Measurements from ENCODE around the gene PRKCH.

Gene PRKCH

DNA sequence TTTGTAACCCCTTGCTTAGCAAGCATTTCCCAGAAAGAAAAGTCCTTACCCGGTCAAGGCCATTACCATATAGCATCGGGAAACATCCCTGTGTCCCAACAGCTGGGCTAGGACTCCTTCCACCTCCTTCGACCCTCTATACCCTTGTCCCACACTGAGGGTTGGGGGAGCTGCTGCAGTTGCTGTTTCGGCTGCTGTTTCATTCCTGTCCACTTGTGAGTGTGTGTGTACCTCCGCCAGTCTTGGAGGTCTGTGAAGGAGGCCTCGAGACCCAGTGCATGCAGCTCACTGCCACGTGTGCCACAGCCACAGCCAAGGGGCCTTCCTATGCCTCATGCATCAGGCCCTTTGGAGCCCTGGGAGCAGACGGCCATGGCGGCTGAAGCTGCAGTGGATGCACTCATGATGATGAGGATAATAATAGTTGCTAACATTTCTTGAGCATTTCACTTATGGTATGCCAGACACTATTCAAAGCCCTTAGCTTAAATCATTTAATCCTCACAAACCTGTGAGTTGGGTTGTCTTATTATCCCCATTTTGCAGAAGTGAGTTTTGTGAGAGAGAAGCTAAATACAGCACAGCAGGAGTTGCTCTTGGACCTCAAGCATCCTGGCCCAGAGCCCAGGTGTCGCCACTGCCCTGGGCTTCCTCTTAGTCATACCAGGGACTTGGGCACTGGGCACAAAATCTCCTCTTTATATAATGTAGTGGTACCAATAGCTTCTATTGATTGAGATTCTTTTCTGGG lies 156.5 kb downstream of the PRKCH start:
- DNase-seq, result peak in 1 of 2 experiments; percentile 17

GRCh38 chr14:61478971-61479473 lies 157.6 kb downstream of the PRKCH start:
- no peak for DNase-seq

GRCh38 chr14:61479746-61480502 lies 158.5 kb downstream of the PRKCH start:
- no peak for DNase-seq

GRCh38 chr14:61480704-61481285 lies 159.4 kb downstream of the PRKCH start:
- no peak for DNase-seq

- DNase-seq, result no peak
Observed at GRCh38 chr14:61481701-61482100, 160.3 kb downstream of the PRKCH start.

GRCh38 chr14:61482348-61483206 lies 161.2 kb downstream of the PRKCH start:
- no peak for DNase-seq

DNA sequence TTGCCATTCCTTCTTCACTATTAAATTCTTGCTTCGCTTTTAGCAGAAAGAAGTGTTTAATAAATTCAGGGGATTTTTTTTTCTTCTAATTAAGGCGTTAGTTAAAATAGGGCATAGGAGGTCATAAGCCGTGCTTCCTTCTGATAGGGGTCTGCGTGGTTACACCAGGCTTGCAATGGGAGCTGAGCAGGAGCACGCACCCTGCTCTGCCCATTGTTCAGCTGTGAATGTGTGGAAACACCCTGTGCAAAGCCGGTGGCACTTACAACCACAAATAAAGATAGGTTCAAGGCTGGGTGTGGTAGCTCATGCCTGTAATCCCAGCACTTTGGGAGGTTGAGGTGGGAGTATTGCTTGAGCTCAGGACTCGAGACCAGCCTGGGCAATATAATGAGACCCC lies 162.1 kb downstream of the PRKCH start:
- no peak for DNase-seq

- no peak for DNase-seq
Observed at GRCh38 chr14:61484031-61484430, 162.7 kb downstream of the PRKCH start.

DNA sequence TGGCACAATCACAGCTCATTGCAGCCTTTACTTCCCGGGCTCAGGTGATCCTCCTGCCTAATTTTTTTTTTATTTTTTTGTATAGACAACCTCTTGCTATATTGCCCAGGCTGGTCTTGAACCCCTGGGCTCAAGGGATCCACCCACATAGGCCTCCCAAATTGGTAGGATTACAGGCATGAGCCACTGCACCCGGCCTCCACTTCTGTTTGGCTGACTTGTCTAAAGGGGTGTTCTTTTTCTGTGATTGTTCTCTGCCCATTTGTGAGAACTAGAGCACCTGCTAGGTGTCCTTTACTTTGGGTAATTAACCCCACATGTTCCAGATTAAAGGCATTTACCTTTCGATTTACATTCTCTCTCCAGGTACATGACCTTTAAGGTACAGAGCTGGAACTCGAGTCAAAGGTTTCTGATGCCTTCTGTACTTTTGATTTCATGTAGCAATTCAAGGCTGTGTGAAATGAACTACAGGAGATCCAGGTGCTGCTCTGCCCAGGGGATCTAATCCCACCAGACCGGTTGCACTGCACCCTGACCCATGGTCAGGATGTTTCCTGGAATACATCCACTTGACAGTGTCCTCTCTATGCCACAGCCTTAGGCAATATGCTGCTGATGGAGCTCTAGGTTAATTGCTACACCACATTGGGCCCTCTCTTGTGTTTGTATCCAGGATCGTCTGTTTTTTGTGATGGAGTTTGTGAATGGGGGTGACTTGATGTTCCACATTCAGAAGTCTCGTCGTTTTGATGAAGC lies 163.6 kb downstream of the PRKCH start:
- no peak for DNase-seq

GRCh38 chr14:61485661-61486060 lies 164.3 kb downstream of the PRKCH start:
- DNase-seq, result no peak

DNA sequence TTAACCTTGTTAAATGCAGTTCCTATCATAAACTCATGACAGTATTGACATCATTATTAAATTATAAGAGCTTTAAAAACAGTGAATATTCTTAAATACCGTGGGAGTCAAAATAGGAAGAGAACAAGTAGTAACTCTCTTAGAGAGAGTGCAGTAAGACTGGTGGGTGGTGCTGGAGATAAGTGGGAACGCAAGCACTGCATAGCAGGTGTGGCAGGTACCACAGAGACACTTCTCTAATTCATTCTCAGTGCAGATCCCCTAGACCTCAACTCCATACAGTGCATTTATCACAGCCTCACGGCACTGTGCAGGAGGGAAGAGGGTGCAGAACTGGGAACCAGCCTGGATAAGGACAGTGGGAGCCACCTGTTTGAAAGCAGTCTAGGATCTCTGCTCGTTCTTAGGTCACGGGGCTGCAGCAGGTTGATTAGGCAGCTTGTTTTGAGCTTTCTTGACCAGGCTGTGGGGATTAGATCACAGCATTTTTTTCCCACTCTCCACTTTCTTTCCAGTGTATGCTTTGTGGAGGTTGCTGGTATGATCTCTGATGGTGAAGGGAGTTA lies 165.6 kb downstream of the PRKCH start:
- DNase-seq, result no peak

- DNase-seq, result no peak
Observed at GRCh38 chr14:61488417-61489401, 167.3 kb downstream of the PRKCH start.

- DNase-seq, result no peak
Observed at GRCh38 chr14:61489512-61489911, 168.1 kb downstream of the PRKCH start.

DNA sequence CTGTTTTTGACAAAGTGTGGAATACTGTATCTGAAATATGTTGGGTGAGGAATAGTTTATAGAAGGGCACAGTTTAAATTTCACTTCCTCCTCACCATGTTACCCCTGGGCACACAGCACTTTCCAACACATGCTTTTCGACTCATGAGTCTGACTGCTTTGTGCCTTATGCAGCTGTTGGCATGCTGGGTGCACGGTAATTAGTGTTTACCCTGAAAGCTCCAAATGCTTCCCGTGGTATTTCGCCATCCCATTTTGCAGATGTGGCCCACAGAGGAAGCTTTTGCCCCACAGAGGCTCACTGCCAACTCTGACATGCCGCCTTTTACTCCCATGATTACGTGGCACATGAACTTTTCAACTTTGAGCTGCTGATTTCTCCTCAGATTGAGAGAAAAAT lies 168.6 kb downstream of the PRKCH start:
- DNase-seq, result no peak

- no peak for DNase-seq
Observed at GRCh38 chr14:61491224-61491623, 169.8 kb downstream of the PRKCH start.

DNA sequence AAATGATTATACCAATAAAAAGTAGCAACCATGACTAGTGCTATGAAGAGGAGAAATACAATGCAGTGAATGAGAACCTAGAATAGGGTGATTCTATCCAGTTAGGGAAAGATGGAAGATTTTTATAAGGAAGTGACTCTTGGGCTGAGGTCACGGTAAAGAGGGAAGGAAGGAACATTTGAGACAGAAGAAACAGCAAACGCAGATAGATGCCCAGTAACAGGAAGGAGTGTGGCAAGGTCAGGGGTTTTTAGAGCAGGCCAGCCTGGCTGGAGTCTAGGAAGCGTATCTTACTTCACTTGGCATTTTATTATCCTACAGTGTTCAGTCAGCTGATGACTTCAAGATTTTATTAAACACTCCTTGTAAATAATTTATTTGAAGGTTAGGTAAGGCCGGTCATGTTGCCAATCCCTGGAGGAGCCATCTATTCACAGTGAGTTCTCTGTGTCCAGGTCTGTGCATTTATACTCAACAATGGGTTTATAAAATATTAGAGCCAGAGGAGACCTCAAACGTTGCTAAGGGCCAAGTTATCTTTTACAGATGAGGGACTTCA lies 170.6 kb downstream of the PRKCH start:
- DNase-seq, result no peak

GRCh38 chr14:61492474-61492873 lies 171.1 kb downstream of the PRKCH start:
- no peak for DNase-seq

- DNase-seq, result peak in 1 of 2 experiments; percentile 53
Observed at GRCh38 chr14:61493239-61493638, 171.9 kb downstream of the PRKCH start.

DNA sequence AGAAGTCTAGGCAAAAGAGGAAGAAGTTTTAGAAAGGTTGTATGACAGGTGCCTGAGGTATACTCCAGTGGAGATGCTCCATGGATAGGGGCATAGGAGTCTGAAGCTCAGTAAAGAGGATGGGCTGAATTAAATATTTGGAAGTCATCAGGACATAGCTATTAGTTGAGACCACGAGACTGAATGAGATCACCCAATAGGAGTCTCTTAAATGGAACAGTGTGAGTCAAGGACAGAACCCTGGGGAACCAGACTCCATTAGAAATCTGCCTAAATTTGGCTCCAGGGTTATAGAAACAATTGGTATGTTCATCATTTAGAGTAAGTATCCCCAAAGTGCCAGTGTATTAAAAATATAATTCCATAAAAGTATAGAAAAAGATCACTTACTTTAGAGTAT lies 172.6 kb downstream of the PRKCH start:
- no peak for DNase-seq

GRCh38 chr14:61495809-61496208 lies 174.4 kb downstream of the PRKCH start:
- no peak for DNase-seq

Data from SW 1271 (cell line).